SH-SY5Y (cell line): ENCODE measurements around the gene ZBTB49.

ENCODE experiments used
- GATA2 ChIP-seq: IDR thresholded peaks from 2 replicates; pipeline ENCODE4 v1.6.1; 2011; ENCODE audit warnings: mild to moderate bottlenecking, low read depth, low read length
- GATA3 ChIP-seq: IDR thresholded peaks from 2 replicates; pipeline ENCODE4 v1.6.1; 2011; ENCODE audit warnings: low read depth, mild to moderate bottlenecking, low read length, moderate library complexity

GRCh38 chr4:4315461-4316149 is 25.6 kb downstream of the ZBTB49 start:
- TF ChIP-seq GATA3, result no peak
- TF ChIP-seq GATA2, result no peak
